T-helper 1 cell treated with Interleukin-12 subunit alpha and Interleukin-12 subunit beta and Interleukin-4 antibody, amounts not matched to agents 30 μg/mL and 1 μg/mL, for 36 hours (primary cell): Measurements from ENCODE around the gene EXOC3.

Experiments
- H3K27ac Mint-ChIP-seq: one replicate; pipeline ENCODE4 v1.8.0; 2021; ENCODE audit warnings: mild to moderate bottlenecking, mixed read lengths
- H3K27me3 Mint-ChIP-seq: one replicate; pipeline ENCODE4 v1.8.0; 2021; ENCODE audit warnings: low read depth, mixed read lengths
- H3K36me3 Mint-ChIP-seq: one replicate; pipeline ENCODE4 v1.8.0; 2021; ENCODE audit warnings: low read depth, mixed read lengths
- H3K4me1 Mint-ChIP-seq: one replicate; pipeline ENCODE4 v1.8.0; 2021; ENCODE audit warnings: low read depth, mixed read lengths
- H3K4me3 Mint-ChIP-seq: one replicate; pipeline ENCODE4 v1.8.0; 2021; ENCODE audit warnings: mild to moderate bottlenecking, moderate library complexity, mixed read lengths
- H3K9me3 Mint-ChIP-seq: one replicate; pipeline ENCODE4 v1.8.0; 2021; ENCODE audit warnings: mixed read lengths

EXOC3 gene

GRCh38 chr5:427415-428087 is 15.4 kb upstream of the EXOC3 start:
- Mint-ChIP-seq H3K9me3 (no peaks in the 10 kb centered on the region), H3K27ac (no peak overlapping the region), H3K36me3 (peaks cover 13% of the 10 kb centered on the region), H3K4me3 (no peak overlapping the region), H3K27me3 (no peaks in the 10 kb centered on the region), H3K4me1 (peaks cover 9% of the 10 kb centered on the region)

GRCh38 chr5:428219-428618 is 14.8 kb upstream of the EXOC3 start:
- H3K4me3 Mint-ChIP-seq = no peak overlapping the region
- H3K4me1 Mint-ChIP-seq = peaks cover 5% of the 10 kb centered on the region
- H3K27ac Mint-ChIP-seq = no peak overlapping the region
- no peaks in the 10 kb centered on the region for H3K27me3 Mint-ChIP-seq
- H3K9me3 Mint-ChIP-seq = no peaks in the 10 kb centered on the region
- H3K36me3 Mint-ChIP-seq = peaks cover 13% of the 10 kb centered on the region

- no peak overlapping the region for H3K27ac Mint-ChIP-seq
- no peak overlapping the region for H3K4me3 Mint-ChIP-seq
- H3K4me1 Mint-ChIP-seq = peaks cover 4% of the 10 kb centered on the region
- peaks cover 10% of the 10 kb centered on the region for H3K36me3 Mint-ChIP-seq
- H3K9me3 Mint-ChIP-seq = no peaks in the 10 kb centered on the region
- no peaks in the 10 kb centered on the region for H3K27me3 Mint-ChIP-seq
Measured at GRCh38 chr5:428754-429452, 14.1 kb upstream of the EXOC3 start.

GRCh38 chr5:429453-430188 is 13.4 kb upstream of the EXOC3 start:
- Mint-ChIP-seq H3K36me3 (peaks cover 10% of the 10 kb centered on the region), H3K27ac (no peak overlapping the region), H3K4me3 (no peak overlapping the region), H3K4me1 (peaks cover 4% of the 10 kb centered on the region), H3K9me3 (no peaks in the 10 kb centered on the region), H3K27me3 (no peaks in the 10 kb centered on the region)

- Mint-ChIP-seq H3K27ac (no peak overlapping the region), H3K9me3 (no peaks in the 10 kb centered on the region), H3K4me3 (no peak overlapping the region), H3K36me3 (peaks cover 10% of the 10 kb centered on the region), H3K27me3 (no peaks in the 10 kb centered on the region), H3K4me1 (peaks cover 2% of the 10 kb centered on the region)
Measured at GRCh38 chr5:430214-430925, 12.6 kb upstream of the EXOC3 start.

GRCh38 chr5:431001-431710 is 11.8 kb upstream of the EXOC3 start:
- Mint-ChIP-seq H3K4me1 (no peaks in the 10 kb centered on the region), H3K27ac (no peak overlapping the region), H3K4me3 (no peak overlapping the region), H3K36me3 (peaks cover 10% of the 10 kb centered on the region), H3K9me3 (no peaks in the 10 kb centered on the region), H3K27me3 (no peaks in the 10 kb centered on the region)

GRCh38 chr5:431711-432050 is 11.3 kb upstream of the EXOC3 start:
- Mint-ChIP-seq H3K27ac (no peak overlapping the region), H3K36me3 (peaks cover 6% of the 10 kb centered on the region), H3K4me3 (no peak overlapping the region), H3K9me3 (no peaks in the 10 kb centered on the region), H3K27me3 (no peaks in the 10 kb centered on the region), H3K4me1 (no peaks in the 10 kb centered on the region)

GRCh38 chr5:432201-432927 is 10.6 kb upstream of the EXOC3 start:
- H3K27me3 Mint-ChIP-seq = no peaks in the 10 kb centered on the region
- no peak overlapping the region for H3K4me3 Mint-ChIP-seq
- H3K4me1 Mint-ChIP-seq = no peaks in the 10 kb centered on the region
- no peaks in the 10 kb centered on the region for H3K9me3 Mint-ChIP-seq
- H3K27ac Mint-ChIP-seq = no peak overlapping the region
- H3K36me3 Mint-ChIP-seq = peaks cover 5% of the 10 kb centered on the region

- H3K4me1 Mint-ChIP-seq = no peaks in the 10 kb centered on the region
- H3K4me3 Mint-ChIP-seq = no peak overlapping the region
- H3K36me3 Mint-ChIP-seq = peaks cover under 1% of the 10 kb centered on the region
Measured at GRCh38 chr5:432928-433791, 9.8 kb upstream of the EXOC3 start.

GRCh38 chr5:433836-434235 is 9.1 kb upstream of the EXOC3 start:
- Mint-ChIP-seq H3K4me1 (no peaks in the 10 kb centered on the region), H3K36me3 (no peaks in the 10 kb centered on the region), H3K27ac (no peak overlapping the region), H3K4me3 (no peak overlapping the region), H3K9me3 (no peaks in the 10 kb centered on the region), H3K27me3 (no peaks in the 10 kb centered on the region)

More at GRCh38 chr5:432928-433791, 9.8 kb upstream of the EXOC3 start:
- Mint-ChIP-seq H3K27ac (no peak overlapping the region), H3K9me3 (no peaks in the 10 kb centered on the region), H3K27me3 (no peaks in the 10 kb centered on the region)

- Mint-ChIP-seq H3K9me3 (no peaks in the 10 kb centered on the region), H3K36me3 (no peaks in the 10 kb centered on the region), H3K27ac (no peak overlapping the region), H3K4me3 (no peak overlapping the region), H3K4me1 (no peaks in the 10 kb centered on the region), H3K27me3 (no peaks in the 10 kb centered on the region)
Measured at GRCh38 chr5:434443-435146, 8.4 kb upstream of the EXOC3 start.

- no peak overlapping the region for H3K4me3 Mint-ChIP-seq
- no peak overlapping the region for H3K27ac Mint-ChIP-seq
- no peaks in the 10 kb centered on the region for H3K27me3 Mint-ChIP-seq
- no peaks in the 10 kb centered on the region for H3K9me3 Mint-ChIP-seq
- no peaks in the 10 kb centered on the region for H3K36me3 Mint-ChIP-seq
- no peaks in the 10 kb centered on the region for H3K4me1 Mint-ChIP-seq
Measured at GRCh38 chr5:435156-435790, 7.7 kb upstream of the EXOC3 start.
